Peyer's patch (tissue), 4 donors: ENCODE measurements around the gene TMEM256.

Experiments
- CTCF ChIP-seq, 6 experiments: fragments of 450-650 bp in 4 of 6; fragments of 200-600 bp in 2 of 6; sonication (generic) in 1 of 6; IDR thresholded peaks; one replicate each; pipeline ENCODE4 v1.5.1; 2017 to 2019; ENCODE audit warnings: antibody characterized with exemption in 6 of 6, mild to moderate bottlenecking in 3 of 6, moderate library complexity in 1 of 6
- POLR2A ChIP-seq, 2 donors: fragments of 450-650 bp; IDR thresholded peaks; one replicate each; pipeline ENCODE4 v1.5.1; 2017; ENCODE audit warnings: antibody characterized with exemption in 2 of 2, mild to moderate bottlenecking in 2 of 2, moderate library complexity in 2 of 2

GRCh38 chr17:7425316-7425715 lies 21.4 kb upstream of the TMEM256 start, which contains the start of gene SPEM2:
- TF ChIP-seq CTCF (IDR thresholded peaks at IDR 0.05) (no peak), POLR2A (IDR thresholded peaks at IDR 0.05) (no peak)
